Stimulated activated CD8-positive, alpha-beta memory T cell treated with anti-CD3 and anti-CD28 coated beads, Interleukin-4, amount 100 ng/mL, for 48 hours (primary cell): ENCODE results near the gene CCDC157.
A peak's percentile ranks its signal among the peaks of the same experiment; 100 is the strongest.

ENCODE experiments used
- DNase-seq: peaks from one replicate; pipeline ENCODE4 v3.0.0-alpha.2; 2020

The CCDC157 gene

DNA sequence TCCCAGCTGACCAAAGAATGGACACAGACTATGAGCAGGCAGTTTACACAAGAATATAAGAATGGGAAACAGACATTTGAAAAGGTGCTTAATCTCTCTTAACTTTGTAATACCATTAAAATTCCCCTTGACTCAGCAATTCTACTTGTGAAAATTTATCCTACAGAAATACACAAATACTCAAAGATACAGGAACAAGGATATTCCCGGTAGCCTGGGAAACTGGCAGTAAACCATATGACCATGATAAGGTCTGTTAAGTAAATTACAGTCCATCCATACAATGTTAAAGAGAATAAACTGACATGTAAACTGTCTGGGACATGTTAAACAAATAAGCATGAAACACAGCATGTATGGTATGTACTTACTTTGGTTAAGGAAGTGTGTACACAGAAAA, 60.0 kb downstream of the CCDC157 start:
- no peak for DNase-seq

- DNase-seq: no peak
Measured at GRCh38 chr22:30420347-30421125, 63.7 kb downstream of the CCDC157 start.

GRCh38 chr22:30421695-30422480, 65.1 kb downstream of the CCDC157 start:
- no peak for DNase-seq

GRCh38 chr22:30422481-30423300, 65.9 kb downstream of the CCDC157 start:
- peak; percentile 58 for DNase-seq

- peak; percentile 79 for DNase-seq
Measured at GRCh38 chr22:30423301-30423958, 66.6 kb downstream of the CCDC157 start.

DNA sequence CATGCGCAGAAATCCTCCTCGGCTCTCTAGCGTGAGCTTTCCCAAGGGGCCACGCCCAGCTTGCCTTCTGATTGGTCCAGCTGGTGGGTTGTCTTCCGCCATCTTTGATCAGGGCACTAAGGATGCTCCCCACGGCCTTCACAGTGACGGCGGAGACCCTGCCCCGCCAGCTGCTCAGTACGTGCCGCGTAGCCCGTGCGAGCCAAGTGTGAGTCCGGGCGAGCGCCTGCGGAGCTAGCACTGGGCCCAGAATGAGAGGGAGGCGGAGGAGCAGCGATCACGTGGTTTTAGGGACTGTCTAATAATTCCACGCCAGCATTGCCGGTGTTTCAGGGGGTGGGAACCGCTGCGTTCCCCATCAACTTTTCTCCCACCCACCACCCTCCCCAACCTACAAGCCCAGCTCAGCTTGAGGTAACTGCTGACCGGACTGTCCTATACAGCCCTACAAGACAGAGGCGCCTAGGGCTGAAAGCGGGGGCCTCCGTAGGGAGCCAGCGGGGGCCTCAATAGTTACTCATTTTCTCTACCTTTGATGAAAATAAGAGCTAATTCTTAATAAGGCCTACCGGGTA, 67.2 kb downstream of the CCDC157 start:
- peak; percentile 98 for DNase-seq

DNA sequence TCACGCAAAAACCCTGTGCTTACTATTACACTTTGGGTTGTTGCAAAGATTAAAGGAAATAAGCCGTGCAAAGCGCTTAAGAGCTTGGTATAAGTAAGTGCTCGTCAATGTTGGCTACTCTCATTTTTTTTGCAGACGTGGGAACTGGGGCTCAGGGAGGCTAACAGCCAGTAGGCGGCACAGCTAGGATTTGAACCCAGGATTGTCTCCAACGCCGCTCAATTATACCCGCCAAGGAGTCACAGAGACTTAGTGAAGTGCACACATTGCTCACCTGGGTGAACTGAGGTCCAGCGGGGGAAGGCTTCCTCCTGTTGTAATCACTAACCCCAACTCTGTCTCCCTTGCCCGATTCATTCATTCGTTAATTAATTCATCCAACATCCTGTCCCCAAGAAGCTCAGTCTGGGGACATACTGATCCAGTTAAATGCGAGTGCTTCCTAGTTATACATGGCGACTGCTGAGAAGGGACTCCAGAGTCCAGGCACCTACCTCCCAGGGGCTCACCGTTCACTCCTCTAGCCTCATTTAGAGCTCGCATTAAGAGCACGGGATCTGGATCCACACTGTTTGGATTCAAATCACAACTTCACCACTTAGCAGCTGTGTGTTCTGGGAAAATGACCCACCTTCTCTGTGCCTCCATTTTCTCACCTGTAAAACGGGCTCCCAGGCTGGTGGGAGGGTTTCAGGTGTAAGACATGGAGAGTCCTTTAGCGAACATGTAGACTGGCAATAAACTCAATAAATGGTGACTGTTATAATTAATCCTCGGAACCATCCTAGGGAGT, 67.9 kb downstream of the CCDC157 start:
- peak; percentile 43 for DNase-seq

- no peak for DNase-seq
Measured at GRCh38 chr22:30425327-30425615, 68.5 kb downstream of the CCDC157 start.

DNA sequence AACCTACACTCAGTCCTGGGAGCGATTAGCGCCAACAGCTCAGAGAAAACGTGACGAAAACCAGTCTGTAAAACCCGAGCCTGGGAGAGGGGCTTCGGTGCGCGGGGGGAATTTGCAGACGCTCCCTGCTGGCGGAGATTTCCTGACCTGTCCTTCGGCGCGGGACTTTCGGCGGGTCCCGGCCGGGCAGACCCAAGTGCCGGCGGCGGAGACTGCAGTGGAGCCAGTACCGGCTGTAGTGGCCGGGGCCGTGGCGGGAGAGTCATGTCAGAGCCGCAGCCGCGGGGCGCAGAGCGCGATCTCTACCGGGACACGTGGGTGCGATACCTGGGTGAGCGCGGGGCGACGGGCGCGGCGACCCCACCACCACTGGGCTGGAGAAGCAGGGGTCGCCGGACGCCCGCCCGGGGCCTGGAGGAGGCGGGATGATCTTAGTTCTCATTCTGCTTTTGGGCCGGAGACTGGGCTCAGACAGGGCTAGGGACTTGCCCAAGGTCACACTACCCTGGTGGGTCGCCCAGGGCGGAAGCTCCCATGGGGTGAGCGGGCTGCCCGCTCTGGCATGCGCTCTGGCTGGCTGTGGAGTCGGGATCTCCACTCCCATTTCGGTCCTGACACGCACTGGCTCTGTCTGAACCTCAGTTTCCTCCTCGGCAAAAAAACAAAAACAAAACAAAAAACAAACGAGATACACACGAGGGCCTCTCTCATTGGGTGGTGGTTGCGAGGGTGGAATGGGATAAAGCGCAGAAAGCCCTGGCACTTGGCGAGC, 69.0 kb downstream of the CCDC157 start, which contains the start of gene MTFP1:
Gene MTFP1 (plus strand): TSS at position 153 of the 772 bp plus-strand sequence. CDS start 112 bp downstream, at position 265.
- DNase-seq: peak; percentile 72
